Measurements from ENCODE around the gene CCDC57. TPM values are rescaled to one million over a fixed set of nuclear protein-coding genes. Genes with fewer than 3 reads are reported as not detected.

Gene CCDC57
- total RNA-seq, 1 donor from 2014 or later: 57.9 TPM

- Mint-ChIP-seq H3K36me3 (ENCODE audit: unreplicated experiment) (peaks cover 5% of the 10 kb centered on the region), H3K27ac (ENCODE audit: unreplicated experiment) (no peak overlapping the region), H3K9me3 (ENCODE audit: unreplicated experiment) (no peaks in the 10 kb centered on the region), H3K27me3 (ENCODE audit: unreplicated experiment) (no peaks in the 10 kb centered on the region), H3K4me3 (ENCODE audit: unreplicated experiment) (peak overlapping the region; percentile 63), H3K4me1 (ENCODE audit: unreplicated experiment) (peaks cover 7% of the 10 kb centered on the region)
- DNase-seq (ENCODE audit: extremely low spot score, unreplicated experiment): no peak
- no peak for TF ChIP-seq CTCF (IDR thresholded peaks at IDR 0.05)
Measured at GRCh38 chr17:82063424-82064415, 148.9 kb downstream of the CCDC57 start.

GRCh38 chr17:82062984-82063368, 149.7 kb downstream of the CCDC57 start:
- H3K36me3 Mint-ChIP-seq (ENCODE audit: unreplicated experiment): peaks cover 6% of the 10 kb centered on the region
- no peak for TF ChIP-seq CTCF (IDR thresholded peaks at IDR 0.05)
- no peaks in the 10 kb centered on the region for H3K27me3 Mint-ChIP-seq (ENCODE audit: unreplicated experiment)
- H3K4me1 Mint-ChIP-seq (ENCODE audit: unreplicated experiment): peaks cover 7% of the 10 kb centered on the region
- no peak for DNase-seq (ENCODE audit: extremely low spot score, unreplicated experiment)
- no peak overlapping the region for H3K4me3 Mint-ChIP-seq (ENCODE audit: unreplicated experiment)
- no peak overlapping the region for H3K27ac Mint-ChIP-seq (ENCODE audit: unreplicated experiment)
- no peaks in the 10 kb centered on the region for H3K9me3 Mint-ChIP-seq (ENCODE audit: unreplicated experiment)

GRCh38 chr17:82062076-82062983, 150.3 kb downstream of the CCDC57 start:
- no peak overlapping the region for H3K27ac Mint-ChIP-seq (ENCODE audit: unreplicated experiment)

GRCh38 chr17:82061047-82061925, 151.4 kb downstream of the CCDC57 start:
- Mint-ChIP-seq H3K36me3 (ENCODE audit: unreplicated experiment) (peaks cover 10% of the 10 kb centered on the region), H3K4me3 (ENCODE audit: unreplicated experiment) (no peak overlapping the region), H3K9me3 (ENCODE audit: unreplicated experiment) (no peaks in the 10 kb centered on the region), H3K4me1 (ENCODE audit: unreplicated experiment) (peaks cover 7% of the 10 kb centered on the region), H3K27ac (ENCODE audit: unreplicated experiment) (no peak overlapping the region), H3K27me3 (ENCODE audit: unreplicated experiment) (no peaks in the 10 kb centered on the region)
- DNase-seq (ENCODE audit: extremely low spot score, unreplicated experiment): no peak
- no peak for TF ChIP-seq CTCF (IDR thresholded peaks at IDR 0.05)

More at GRCh38 chr17:82062076-82062983, 150.3 kb downstream of the CCDC57 start:
- H3K4me1 Mint-ChIP-seq (ENCODE audit: unreplicated experiment): peaks cover 7% of the 10 kb centered on the region
- no peaks in the 10 kb centered on the region for H3K27me3 Mint-ChIP-seq (ENCODE audit: unreplicated experiment)
- TF ChIP-seq CTCF (IDR thresholded peaks at IDR 0.05): no peak
- no peak overlapping the region for H3K4me3 Mint-ChIP-seq (ENCODE audit: unreplicated experiment)
- no peak for DNase-seq (ENCODE audit: extremely low spot score, unreplicated experiment)
- no peaks in the 10 kb centered on the region for H3K9me3 Mint-ChIP-seq (ENCODE audit: unreplicated experiment)
- H3K36me3 Mint-ChIP-seq (ENCODE audit: unreplicated experiment): peaks cover 10% of the 10 kb centered on the region
